GM21717 (cell line): Measurements from ENCODE around the gene PTX4.
"Not testable (repeated sequence)": the region's sequence is repeated elsewhere in the genome, so short reads cannot be mapped to it uniquely, and the experiment has no call there.

Source experiments
- ATAC-seq: cut with Tn5 transposase; IDR thresholded peaks from one replicate; pipeline ENCODE4 v1.9.1; 2021; ENCODE audit warnings: mild to moderate bottlenecking, moderate library complexity; ENCODE audit not compliant: unreplicated experiment

PTX4 gene

GRCh38 chr16:1487395-1488053 is 1.2 kb downstream of the PTX4 start:
- ATAC-seq: no peak

GRCh38 chr16:1486551-1487390 is 2.0 kb downstream of the PTX4 start:
- no peak for ATAC-seq

GRCh38 chr16:1485847-1486496 is 2.8 kb downstream of the PTX4 start:
- no peak for ATAC-seq

DNA sequence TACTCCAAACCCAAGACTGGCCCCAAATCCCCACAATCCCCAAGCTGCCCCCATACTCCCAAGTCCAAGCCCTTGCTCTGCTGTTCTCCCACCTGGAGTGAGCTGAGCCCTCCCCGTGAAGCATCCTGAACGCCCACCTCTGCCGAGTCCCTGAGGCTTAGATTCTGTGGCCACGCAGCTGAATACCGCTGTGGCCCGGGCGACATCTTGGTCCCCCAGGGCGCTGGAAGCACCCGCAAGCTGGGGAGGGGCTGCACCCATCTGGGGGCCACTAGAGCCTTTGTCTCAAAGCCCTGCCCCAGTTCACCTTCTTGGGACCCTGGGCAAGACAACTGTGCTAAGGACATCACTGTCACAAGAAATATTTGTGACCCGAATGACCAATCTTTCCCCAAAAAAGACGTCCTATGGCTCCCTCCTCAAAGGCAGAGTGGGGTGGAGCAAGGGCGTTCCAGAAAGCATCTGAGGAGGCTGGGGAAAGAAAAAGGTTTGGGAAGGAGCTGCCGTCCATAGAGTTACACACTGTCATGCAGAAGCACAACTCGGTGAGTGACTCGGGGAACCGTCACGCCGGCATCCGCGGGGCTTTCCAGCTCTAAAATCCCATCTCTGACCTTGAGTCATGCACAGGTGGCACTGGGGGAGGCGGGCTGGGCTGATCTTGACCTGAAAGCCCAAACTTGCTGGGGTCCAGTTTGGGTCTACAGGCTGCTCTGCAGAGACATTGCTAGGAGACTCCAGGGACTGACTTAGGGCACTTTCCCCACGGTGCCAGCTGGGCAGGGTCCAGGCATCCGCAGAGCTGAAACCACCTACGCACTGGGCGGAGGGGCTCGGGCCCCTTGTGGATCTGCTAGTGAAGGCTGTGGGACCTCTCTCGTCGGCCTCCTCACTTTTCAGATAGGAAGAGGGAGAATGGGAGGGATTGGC is 6.6 kb downstream of the PTX4 start:
- no peak for ATAC-seq

- not testable (repeated sequence) for ATAC-seq
Measured at GRCh38 chr16:1478937-1479336, 9.8 kb downstream of the PTX4 start.

GRCh38 chr16:1477033-1477432 is 11.7 kb downstream of the PTX4 start:
- no peak for ATAC-seq

DNA sequence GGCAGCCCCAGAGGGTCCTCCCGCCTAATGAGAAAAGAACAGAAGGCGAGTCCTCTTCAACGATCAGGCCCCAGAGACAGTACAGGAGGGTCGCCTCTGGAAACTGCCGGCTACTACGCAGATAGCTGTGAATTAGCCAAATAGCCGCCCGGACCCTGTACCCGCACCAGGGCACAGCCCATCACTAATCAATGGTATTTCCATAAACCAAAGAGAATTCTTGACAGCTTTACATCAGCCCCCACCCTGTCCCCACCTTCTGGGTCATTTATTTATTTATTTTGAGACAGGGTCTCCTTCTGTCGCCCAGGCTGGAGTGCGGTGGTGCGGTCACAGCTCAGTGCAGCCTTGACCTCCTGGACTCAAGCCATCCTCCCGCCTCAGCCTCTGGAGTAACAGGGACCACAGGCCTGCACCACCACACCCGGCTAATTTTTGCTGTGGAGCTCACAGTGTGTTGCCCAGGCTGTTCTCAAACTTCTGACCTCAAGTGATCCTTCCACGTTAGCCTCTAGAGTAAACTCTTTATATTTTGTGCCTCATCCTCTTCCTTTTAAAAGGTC is 13.1 kb downstream of the PTX4 start:
- ATAC-seq: peak; percentile 5

- peak; percentile 71 for ATAC-seq
Measured at GRCh38 chr16:1474796-1475551, 13.8 kb downstream of the PTX4 start, which contains the start of gene CLCN7. TSS of gene CLCN7 (minus strand) at chr16:1475028. CDS start at chr16:1474974, 54 bp downstream.

GRCh38 chr16:1474082-1474795 is 14.5 kb downstream of the PTX4 start:
- ATAC-seq: peak; percentile 12

DNA sequence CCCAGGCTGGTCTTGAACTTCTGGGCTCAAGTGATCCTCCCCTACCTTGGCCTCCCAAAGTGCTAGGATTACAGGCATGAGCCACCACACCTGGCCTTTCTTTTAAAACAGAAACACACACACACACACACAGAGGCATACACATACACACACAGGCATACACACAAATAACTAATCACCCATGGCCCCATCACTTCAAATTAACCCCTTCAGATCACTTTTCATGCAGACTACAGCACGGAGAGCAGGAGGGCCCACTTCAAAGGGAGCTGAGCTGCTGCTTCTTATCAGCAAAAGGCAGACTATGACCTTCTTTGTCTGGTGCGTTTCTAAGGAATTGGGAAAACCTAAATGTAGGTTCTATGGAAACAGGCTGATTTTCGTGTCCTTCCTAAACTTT is 15.8 kb downstream of the PTX4 start:
- no peak for ATAC-seq

GRCh38 chr16:1471569-1472194 is 17.1 kb downstream of the PTX4 start:
- no peak for ATAC-seq

GRCh38 chr16:1470481-1471251 is 18.1 kb downstream of the PTX4 start:
- ATAC-seq: no peak

DNA sequence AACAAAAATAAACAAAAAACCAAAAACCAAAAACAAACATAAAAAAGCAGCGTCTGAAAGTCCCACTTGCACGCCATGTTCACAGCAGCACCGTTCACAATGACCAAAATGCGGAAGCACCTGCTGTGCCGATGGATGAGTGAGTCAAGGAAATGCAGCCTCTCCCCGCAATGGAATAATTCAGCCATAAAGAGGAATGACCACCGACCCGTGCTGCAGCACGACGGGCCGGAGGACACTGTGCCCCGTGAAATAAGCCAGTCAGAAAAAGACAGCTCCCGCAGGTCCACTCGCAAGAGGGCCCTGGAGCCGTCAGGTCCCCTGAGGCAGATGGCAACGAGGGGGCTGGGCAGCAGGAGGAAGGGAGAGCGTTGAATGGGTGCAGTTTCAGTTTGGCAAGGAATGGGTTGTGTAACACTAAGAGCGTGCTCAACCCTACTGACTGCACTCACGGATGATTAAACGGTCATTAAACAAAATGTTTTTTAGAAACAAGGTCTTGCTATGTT is 19.0 kb downstream of the PTX4 start:
- no peak for ATAC-seq

GRCh38 chr16:1469141-1469540 is 19.6 kb downstream of the PTX4 start:
- not testable (repeated sequence) for ATAC-seq

DNA sequence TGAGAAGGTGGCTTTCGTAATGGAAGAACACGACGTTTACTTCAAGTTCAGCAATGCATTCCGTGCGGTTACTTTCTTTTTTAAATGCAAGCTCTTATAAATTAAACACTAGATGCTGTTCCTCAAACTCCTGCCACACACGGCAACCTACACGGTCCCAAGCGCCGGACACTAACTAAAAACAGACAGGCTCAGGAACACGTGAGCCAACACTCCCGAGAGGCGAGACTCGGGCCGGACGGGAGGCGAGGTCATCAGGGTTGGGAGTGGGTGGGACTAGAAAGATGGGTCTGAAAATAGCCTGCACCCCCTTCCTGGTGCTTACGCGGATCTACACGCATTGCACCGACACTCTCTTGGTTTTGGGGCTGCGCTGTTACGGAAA is 20.3 kb downstream of the PTX4 start:
- ATAC-seq: no peak

DNA sequence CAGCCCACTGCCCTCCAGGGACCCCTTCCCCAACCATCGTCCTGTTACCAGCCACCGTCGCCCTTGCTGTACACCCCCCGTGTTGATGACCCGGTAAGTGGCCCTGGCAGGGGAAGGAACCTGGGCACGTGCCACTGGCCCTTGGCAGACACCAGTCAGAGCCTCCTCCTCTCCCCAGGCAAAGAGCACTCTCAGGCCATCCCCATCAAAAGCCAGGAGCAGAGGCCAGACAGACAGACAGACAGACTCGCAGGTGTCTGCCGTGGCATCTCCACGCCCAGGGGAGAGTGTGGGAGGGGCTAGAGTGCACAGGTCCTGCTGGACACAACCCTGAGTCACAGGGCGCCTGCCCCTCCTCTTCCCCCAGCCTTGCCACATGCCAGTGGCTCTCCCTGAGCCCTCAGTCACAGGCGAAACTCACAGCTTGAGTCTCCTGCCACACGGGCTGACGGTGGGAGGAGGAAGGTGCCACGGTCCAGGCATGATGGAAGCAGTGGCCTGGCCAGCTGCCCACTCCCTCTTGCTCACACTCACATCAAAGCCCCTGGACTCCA is 21.7 kb downstream of the PTX4 start:
- no peak for ATAC-seq

- no peak for ATAC-seq
Measured at GRCh38 chr16:1466054-1466453, 22.7 kb downstream of the PTX4 start.
